Measurements from ENCODE around the gene FOXF1. TPM values are rescaled to one million over a fixed set of nuclear protein-coding genes. Genes with fewer than 3 reads are reported as not detected.

The FOXF1 gene
- total RNA-seq, 1 donor from 2014 or later, result 0.69 TPM

DNA sequence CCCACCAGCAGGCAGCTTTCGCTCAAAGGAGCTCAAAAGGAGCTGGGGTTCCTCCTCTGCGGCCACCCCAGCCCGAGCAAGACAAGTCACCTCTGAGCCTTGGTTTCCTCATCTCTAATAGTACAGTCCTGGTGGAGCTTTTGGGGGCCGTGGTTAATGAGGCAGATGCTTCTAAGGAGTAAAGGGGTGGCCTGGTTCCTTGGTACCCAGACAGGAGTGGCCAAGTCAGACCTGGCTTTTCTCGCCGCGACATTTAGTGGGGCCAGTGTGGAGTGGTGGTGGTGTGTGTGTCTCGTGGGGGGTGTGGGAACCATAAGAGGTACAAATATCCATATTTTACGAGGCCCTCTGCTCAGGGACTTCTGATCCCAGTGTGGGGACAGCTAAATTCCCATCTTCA lies 6.7 kb downstream of the FOXF1 start:
- Mint-ChIP-seq H3K9me3 (ENCODE audit: unreplicated experiment) (no peaks in the 10 kb centered on the region), H3K36me3 (ENCODE audit: low read depth, unreplicated experiment) (no peaks in the 10 kb centered on the region), H3K27me3 (ENCODE audit: unreplicated experiment) (peaks cover 29% of the 10 kb centered on the region), H3K27ac (ENCODE audit: unreplicated experiment) (no peak overlapping the region), H3K4me3 (ENCODE audit: unreplicated experiment) (no peak overlapping the region), H3K4me1 (ENCODE audit: unreplicated experiment) (peaks cover 7% of the 10 kb centered on the region)
- no peak for TF ChIP-seq CTCF (IDR thresholded peaks at IDR 0.05; ENCODE audit: unreplicated experiment)
- no peak for DNase-seq (ENCODE audit: low spot score)

GRCh38 chr16:86517652-86518258 lies 7.4 kb downstream of the FOXF1 start:
- Mint-ChIP-seq H3K9me3 (ENCODE audit: unreplicated experiment) (no peaks in the 10 kb centered on the region), H3K36me3 (ENCODE audit: low read depth, unreplicated experiment) (no peaks in the 10 kb centered on the region), H3K27ac (ENCODE audit: unreplicated experiment) (no peak overlapping the region), H3K27me3 (ENCODE audit: unreplicated experiment) (peaks cover 27% of the 10 kb centered on the region), H3K4me3 (ENCODE audit: unreplicated experiment) (no peak overlapping the region), H3K4me1 (ENCODE audit: unreplicated experiment) (peaks cover 7% of the 10 kb centered on the region)
- peak; percentile 80 for DNase-seq (ENCODE audit: low spot score)
- TF ChIP-seq CTCF (IDR thresholded peaks at IDR 0.05; ENCODE audit: unreplicated experiment), result peak; percentile 54

DNA sequence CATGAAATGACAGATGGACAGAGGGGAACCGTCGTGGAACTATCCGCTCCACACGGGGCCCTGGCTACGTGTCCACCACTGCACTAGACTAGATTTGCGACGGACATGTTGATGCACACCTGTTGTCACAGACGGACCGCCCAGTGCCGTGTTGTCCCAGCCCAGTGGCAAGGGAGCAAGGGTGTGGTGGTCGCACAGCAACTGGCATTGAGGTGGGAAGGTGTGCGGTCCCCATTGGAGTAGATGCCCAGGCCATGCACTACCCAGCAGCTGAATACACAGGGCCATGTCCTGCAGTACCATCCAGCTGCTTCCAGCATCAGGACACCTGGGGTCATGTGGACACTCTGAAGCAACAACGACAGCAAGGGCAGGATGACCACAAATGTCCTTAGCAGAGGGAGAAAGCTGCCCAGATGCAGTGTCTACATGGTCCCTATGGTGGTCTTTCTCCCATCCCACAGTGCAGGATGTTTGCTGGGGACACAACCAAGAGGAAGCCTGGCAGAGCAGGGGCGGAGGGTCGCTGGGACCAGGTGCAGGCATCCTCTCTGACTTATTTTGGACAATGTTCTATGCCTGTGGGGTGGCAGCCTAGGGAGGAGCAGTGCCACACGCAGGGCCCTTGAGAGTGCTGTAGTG lies 8.8 kb downstream of the FOXF1 start:
- no peak for DNase-seq (ENCODE audit: low spot score)
- Mint-ChIP-seq H3K27ac (ENCODE audit: unreplicated experiment) (no peak overlapping the region), H3K4me3 (ENCODE audit: unreplicated experiment) (no peak overlapping the region), H3K36me3 (ENCODE audit: low read depth, unreplicated experiment) (no peaks in the 10 kb centered on the region), H3K9me3 (ENCODE audit: unreplicated experiment) (no peaks in the 10 kb centered on the region), H3K27me3 (ENCODE audit: unreplicated experiment) (peaks cover 20% of the 10 kb centered on the region), H3K4me1 (ENCODE audit: unreplicated experiment) (peaks cover 2% of the 10 kb centered on the region)
- TF ChIP-seq CTCF (IDR thresholded peaks at IDR 0.05; ENCODE audit: unreplicated experiment), result no peak

GRCh38 chr16:86519649-86520316 lies 9.5 kb downstream of the FOXF1 start:
- Mint-ChIP-seq H3K4me3 (ENCODE audit: unreplicated experiment) (no peak overlapping the region), H3K4me1 (ENCODE audit: unreplicated experiment) (peaks cover 2% of the 10 kb centered on the region), H3K27me3 (ENCODE audit: unreplicated experiment) (peaks cover 19% of the 10 kb centered on the region), H3K27ac (ENCODE audit: unreplicated experiment) (no peak overlapping the region), H3K36me3 (ENCODE audit: low read depth, unreplicated experiment) (no peaks in the 10 kb centered on the region), H3K9me3 (ENCODE audit: unreplicated experiment) (no peaks in the 10 kb centered on the region)
- DNase-seq (ENCODE audit: low spot score), result peak; percentile 68
- peak; percentile 95 for TF ChIP-seq CTCF (IDR thresholded peaks at IDR 0.05; ENCODE audit: unreplicated experiment)

Measured in endothelial cell (in vitro differentiated cells).